Right atrium auricular region (tissue), 2 donors: ENCODE measurements around the gene PTPRK. TPM values are rescaled to one million over a fixed set of nuclear protein-coding genes. Genes with fewer than 3 reads are reported as not detected.

Experiments
- DNase-seq: peaks from one replicate; pipeline ENCODE4 v3.0.0-alpha.2; 2019; ENCODE audit warnings: low spot score
- H3K27ac ChIP-seq, 2 donors: fragments of 200-600 bp; sonication (generic); 1 replicate in 1 of 2; 2 replicates in 1 of 2; pipeline ENCODE4 v1.5.1; 2016 to 2019
- H3K27me3 ChIP-seq, 2 donors: fragments of 200-600 bp; sonication (generic); one replicate each; pipeline versions ENCODE4 v1.5.1 to v1.6.0; 2017 to 2019
- H3K36me3 ChIP-seq: fragments of 200-600 bp; sonication (generic); one replicate; pipeline ENCODE4 v1.5.1; 2016
- H3K4me1 ChIP-seq, 2 donors: fragments of 200-600 bp; sonication (generic); one replicate each; pipeline versions ENCODE4 v1.5.1 to v1.6.0; 2017 to 2019
- H3K4me3 ChIP-seq, 2 donors: fragments of 200-600 bp; sonication (generic); 1 replicate in 1 of 2; 2 replicates in 1 of 2; pipeline ENCODE4 v1.5.1; 2017 to 2019; ENCODE audit warnings: mild to moderate bottlenecking in 1 of 2, moderate library complexity in 1 of 2
- H3K9me3 ChIP-seq, 2 donors: fragments of 200-600 bp; sonication (generic); one replicate each; pipeline ENCODE4 v1.5.1; 2019
- total RNA-seq, 2 donors: library from RNA; depleted of rRNA; stranded (reverse); fragments of >200 nt; gene quantifications; one replicate each; pipeline ENCODE4 v1.1.0, GENCODE V29; 2016
- TF ChIP-seq, protein P1 (sequence below), 2 donors: fragments of 200-600 bp; sonication (generic); IDR thresholded peaks; one replicate each; pipeline ENCODE4 v1.5.1; 2019; ENCODE audit warnings: antibody characterized with exemption in 2 of 2

Gene PTPRK
- total RNA-seq, 2 donors from 2014 or later = 24.5 to 36.4 TPM

- no peaks in the 10 kb centered on the region for H3K9me3 ChIP-seq
- H3K27me3 ChIP-seq = no peaks in the 10 kb centered on the region
- peaks cover 34% of the 10 kb centered on the region for H3K36me3 ChIP-seq
- DNase-seq = no peak
- H3K4me1 ChIP-seq = no peaks in the 10 kb centered on the region
- TF ChIP-seq, protein P1, sequence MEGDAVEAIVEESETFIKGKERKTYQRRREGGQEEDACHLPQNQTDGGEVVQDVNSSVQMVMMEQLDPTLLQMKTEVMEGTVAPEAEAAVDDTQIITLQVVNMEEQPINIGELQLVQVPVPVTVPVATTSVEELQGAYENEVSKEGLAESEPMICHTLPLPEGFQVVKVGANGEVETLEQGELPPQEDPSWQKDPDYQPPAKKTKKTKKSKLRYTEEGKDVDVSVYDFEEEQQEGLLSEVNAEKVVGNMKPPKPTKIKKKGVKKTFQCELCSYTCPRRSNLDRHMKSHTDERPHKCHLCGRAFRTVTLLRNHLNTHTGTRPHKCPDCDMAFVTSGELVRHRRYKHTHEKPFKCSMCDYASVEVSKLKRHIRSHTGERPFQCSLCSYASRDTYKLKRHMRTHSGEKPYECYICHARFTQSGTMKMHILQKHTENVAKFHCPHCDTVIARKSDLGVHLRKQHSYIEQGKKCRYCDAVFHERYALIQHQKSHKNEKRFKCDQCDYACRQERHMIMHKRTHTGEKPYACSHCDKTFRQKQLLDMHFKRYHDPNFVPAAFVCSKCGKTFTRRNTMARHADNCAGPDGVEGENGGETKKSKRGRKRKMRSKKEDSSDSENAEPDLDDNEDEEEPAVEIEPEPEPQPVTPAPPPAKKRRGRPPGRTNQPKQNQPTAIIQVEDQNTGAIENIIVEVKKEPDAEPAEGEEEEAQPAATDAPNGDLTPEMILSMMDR (IDR thresholded peaks at IDR 0.05) = no peak
- no peak overlapping the region for H3K4me3 ChIP-seq
- no peak overlapping the region for H3K27ac ChIP-seq
Observed at GRCh38 chr6:127976111-127976510, 544.3 kb downstream of the PTPRK start.

GRCh38 chr6:127972815-127973214, 547.6 kb downstream of the PTPRK start:
- Histone ChIP-seq H3K27ac (no peak overlapping the region), H3K4me1 (no peaks in the 10 kb centered on the region), H3K36me3 (peaks cover 28% of the 10 kb centered on the region), H3K4me3 (no peak overlapping the region), H3K9me3 (no peaks in the 10 kb centered on the region), H3K27me3 (no peaks in the 10 kb centered on the region)
- TF ChIP-seq, protein P1 (IDR thresholded peaks at IDR 0.05) = no peak
- DNase-seq = no peak

GRCh38 chr6:127971945-127972391, 548.4 kb downstream of the PTPRK start:
- DNase-seq = no peak
- TF ChIP-seq, protein P1 (IDR thresholded peaks at IDR 0.05) = no peak
- Histone ChIP-seq H3K4me3 (no peak overlapping the region), H3K27me3 (no peaks in the 10 kb centered on the region), H3K9me3 (no peaks in the 10 kb centered on the region), H3K27ac (no peak overlapping the region), H3K36me3 (peaks cover 25% of the 10 kb centered on the region), H3K4me1 (no peaks in the 10 kb centered on the region)

DNA sequence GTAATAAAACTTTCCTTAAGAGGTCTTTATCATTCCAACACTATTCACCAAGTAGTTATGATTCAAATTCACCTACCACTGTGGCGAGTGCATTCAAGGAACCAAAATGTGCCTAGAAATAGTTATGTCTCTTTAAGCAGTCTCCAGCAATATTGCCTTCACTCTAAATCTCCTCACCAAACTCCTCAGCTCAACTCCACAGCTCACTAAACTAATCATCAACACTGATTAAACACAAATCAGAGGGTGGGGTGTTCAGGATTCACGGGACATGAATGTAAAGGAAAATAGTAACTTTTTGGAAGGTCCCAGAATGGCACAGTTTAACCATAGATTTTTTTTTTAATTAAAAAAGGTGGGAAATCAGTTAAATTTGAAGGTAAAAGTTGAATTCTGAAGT, 549.0 kb downstream of the PTPRK start:
- Histone ChIP-seq H3K9me3 (no peaks in the 10 kb centered on the region), H3K4me1 (no peaks in the 10 kb centered on the region), H3K36me3 (peaks cover 19% of the 10 kb centered on the region), H3K27ac (no peak overlapping the region), H3K4me3 (no peak overlapping the region), H3K27me3 (no peaks in the 10 kb centered on the region)
- no peak for DNase-seq
- TF ChIP-seq, protein P1 (IDR thresholded peaks at IDR 0.05) = no peak

GRCh38 chr6:127969701-127970100, 550.7 kb downstream of the PTPRK start:
- no peak overlapping the region for H3K27ac ChIP-seq
- TF ChIP-seq, protein P1 (IDR thresholded peaks at IDR 0.05) = no peak
- peaks cover 9% of the 10 kb centered on the region for H3K36me3 ChIP-seq
- H3K9me3 ChIP-seq = no peaks in the 10 kb centered on the region
- H3K4me1 ChIP-seq = no peaks in the 10 kb centered on the region
- H3K4me3 ChIP-seq = no peak overlapping the region
- DNase-seq = no peak
- H3K27me3 ChIP-seq = no peaks in the 10 kb centered on the region

DNA sequence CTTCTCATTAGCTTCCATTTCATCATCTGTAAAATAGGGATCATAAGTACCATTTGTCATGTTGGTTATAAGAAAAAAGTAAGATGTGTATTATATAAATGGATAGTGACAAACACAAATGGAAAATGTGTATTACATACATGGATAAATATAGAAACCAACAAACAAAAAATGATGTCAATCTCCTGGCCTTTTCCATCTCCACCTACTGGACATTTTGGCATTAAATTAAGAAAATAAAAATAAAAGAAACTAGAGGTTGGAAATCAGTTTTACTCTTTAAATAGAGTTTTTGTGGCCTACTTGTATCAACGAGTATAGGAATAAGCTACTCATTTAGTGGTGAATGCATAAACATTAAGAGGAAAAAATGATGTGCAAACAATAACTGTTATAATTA, 552.0 kb downstream of the PTPRK start:
- Histone ChIP-seq H3K4me3 (no peak overlapping the region), H3K4me1 (no peaks in the 10 kb centered on the region), H3K9me3 (no peaks in the 10 kb centered on the region), H3K36me3 (peaks cover 9% of the 10 kb centered on the region), H3K27ac (no peak overlapping the region), H3K27me3 (no peaks in the 10 kb centered on the region)
- DNase-seq = no peak
- TF ChIP-seq, protein P1 (IDR thresholded peaks at IDR 0.05) = no peak
